NCI-H1694 (cell line): ENCODE data around the gene FKBP8.
A peak's percentile ranks its signal among the peaks of the same experiment; 100 is the strongest.

ENCODE experiments used
- DNase-seq: peaks from one replicate; lab custom pipeline; 2025; lab: John Stamatoyannopoulos, UW

The FKBP8 gene

DNA sequence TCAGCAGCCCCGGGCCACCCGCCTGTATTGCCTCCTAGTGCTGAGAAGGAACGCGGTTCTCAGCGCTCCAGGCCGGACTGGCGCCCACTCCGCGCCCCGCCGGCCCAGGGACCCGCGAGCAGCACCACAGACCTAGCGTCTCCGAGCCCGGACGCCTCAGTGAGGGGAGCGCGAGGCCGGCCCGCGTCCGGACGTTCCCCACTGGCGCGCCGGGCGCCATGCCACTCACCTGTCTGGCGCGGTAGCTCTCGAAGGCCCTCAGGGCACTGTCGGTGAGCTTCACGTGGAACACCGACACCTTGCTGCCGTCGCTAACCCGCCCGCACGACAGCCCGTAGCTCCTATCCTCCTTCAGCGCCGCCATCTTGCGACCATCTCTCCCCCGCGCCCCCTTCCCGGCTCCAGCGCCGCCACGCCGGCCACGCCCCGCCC, 21.7 kb downstream of the FKBP8 start, which contains the start of gene ELL:
ELL (minus strand) TSS at position 379 of the 432 bp plus-strand sequence; CDS start at position 364, 15 bp downstream.
- DNase-seq, result no peak

DNA sequence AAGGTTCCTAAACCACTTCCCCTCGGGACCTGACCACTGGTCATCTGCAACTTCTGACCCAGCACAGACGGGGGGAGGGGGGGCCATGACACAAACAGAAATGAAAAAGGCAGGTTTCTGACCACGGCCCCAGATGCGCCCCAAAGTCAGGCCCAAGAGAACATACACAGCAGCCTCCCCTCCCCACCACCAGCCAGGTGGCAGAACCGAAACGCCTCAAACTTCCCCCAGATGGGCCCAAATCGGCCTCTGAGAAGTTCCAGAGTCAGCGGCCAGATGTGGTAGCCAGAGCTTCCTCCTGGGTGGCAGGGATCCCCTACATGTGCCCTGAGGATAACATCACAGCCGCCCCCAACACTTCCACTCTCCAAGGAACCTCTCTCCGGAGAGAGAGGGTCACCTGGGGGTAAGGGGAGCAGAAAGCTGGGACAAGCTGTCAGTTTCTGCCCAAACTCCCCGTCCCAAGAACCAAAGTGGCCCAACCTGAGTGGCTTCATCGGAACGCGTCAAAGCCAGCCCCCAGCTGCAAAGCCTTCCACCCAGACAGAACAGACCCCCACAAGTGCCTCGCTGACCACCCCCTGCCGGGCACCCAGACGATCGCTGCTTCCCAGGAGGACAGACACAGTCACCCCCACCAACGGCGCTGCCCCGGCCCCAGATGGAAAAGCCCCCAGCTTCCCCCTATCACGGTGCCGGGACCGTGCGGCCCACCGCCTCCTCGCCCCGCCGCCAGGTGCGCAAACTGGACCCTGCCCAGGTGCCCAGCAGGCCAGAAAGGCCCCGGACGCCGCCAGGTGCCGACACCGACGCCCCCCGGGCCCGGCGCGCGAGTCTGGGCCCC, 22.3 kb downstream of the FKBP8 start:
- no peak for DNase-seq

DNA sequence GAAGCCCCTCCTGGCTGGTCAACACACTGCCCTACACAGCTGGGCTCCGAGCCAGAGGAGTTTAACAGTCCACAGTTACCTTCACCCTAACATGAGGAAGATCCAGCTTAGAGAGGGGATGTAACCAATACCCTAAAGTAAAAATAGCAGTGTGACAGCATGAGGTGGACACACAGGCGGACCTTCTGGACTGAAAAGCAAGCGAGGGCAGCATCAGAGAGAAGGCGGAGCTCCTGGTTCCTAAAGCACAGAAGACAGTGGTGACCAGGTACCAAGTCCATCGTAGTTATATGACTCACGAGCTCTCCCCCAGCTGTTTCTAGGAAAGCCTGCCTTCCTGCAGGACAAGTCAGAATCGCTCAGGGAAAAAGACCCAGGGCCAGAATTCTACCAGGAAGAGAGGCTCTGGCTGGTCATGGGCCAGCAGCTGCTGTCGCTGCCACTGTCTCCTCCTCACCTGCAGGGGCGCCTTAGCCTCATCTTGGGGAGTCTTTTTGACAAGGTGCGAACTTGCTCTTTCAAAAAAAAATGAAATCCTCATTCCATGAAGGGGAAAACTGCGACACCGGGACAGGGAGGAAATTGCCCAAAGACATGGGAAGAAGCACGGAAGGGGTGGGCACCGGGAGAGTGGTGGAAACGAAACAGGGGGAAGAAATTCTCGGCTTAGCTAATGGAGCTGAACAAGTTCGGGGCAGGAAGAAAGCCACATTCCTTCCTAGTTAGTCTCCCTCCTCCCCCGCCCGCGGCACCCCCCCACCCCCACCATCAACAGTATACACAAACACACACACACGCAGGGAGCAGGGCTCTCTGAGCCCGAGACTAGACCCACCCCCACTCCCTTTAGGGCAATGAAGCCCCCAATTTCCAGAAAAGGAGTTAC, 23.2 kb downstream of the FKBP8 start:
- peak; percentile 13 for DNase-seq

DNA sequence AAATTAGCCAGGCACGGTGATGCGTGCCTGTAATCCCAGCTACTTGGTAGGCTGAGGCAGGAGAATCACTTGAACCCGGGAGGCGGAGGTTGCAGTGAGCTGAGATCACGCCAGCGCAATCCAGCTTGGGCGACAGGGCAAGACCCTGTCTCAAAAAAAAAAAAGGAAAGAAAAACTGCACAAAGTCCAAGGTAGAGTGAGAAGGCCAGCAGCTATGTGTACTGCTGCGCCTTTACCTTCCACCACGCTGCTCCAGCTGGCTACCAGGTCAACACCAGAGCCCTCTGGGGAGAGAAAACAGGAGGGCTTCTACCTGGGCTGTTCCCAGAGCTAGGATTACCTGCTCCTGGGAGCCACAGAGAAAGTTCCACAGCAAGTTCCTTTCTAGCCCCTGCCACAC, 24.7 kb downstream of the FKBP8 start:
- DNase-seq, result no peak

DNA sequence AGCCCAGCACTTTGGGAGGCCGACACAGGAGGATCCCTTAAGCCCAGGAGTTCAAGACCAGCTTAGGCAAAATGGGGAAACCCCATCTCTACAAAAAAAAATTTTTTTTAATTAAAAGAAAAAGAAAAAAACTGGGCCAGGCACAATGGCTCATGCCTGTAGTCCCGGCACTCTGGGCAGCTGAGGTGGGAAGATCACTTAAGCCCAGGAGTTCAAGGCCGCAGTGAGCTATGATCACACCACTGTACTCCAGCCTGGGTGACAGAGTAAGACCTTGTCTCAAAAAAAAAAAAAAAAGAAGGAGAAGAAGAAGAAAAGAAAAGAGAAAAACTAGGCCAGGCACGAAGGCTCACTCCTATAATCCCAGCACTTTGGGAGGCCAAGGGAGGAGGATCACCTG, 25.8 kb downstream of the FKBP8 start:
- no peak for DNase-seq

DNA sequence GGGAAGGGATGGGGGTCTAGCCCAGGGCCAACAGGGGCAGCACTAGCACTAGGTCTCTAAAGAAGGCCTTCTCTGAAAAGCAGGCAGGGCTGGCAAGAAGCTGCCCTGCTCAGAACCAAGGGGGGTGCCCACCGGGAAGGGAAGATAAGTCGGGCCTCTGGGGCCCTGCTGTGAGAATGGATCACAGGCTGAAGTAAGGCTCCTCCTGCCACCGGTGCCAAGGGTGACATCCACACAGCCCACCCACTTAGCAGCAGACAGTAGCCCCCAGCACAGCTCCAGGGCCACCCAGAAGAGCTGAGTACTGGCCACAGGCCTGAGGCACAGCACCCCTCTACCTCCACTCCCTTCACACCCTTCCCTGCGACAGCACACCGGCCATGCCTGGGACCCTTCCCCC, 27.4 kb downstream of the FKBP8 start:
- DNase-seq, result no peak

DNA sequence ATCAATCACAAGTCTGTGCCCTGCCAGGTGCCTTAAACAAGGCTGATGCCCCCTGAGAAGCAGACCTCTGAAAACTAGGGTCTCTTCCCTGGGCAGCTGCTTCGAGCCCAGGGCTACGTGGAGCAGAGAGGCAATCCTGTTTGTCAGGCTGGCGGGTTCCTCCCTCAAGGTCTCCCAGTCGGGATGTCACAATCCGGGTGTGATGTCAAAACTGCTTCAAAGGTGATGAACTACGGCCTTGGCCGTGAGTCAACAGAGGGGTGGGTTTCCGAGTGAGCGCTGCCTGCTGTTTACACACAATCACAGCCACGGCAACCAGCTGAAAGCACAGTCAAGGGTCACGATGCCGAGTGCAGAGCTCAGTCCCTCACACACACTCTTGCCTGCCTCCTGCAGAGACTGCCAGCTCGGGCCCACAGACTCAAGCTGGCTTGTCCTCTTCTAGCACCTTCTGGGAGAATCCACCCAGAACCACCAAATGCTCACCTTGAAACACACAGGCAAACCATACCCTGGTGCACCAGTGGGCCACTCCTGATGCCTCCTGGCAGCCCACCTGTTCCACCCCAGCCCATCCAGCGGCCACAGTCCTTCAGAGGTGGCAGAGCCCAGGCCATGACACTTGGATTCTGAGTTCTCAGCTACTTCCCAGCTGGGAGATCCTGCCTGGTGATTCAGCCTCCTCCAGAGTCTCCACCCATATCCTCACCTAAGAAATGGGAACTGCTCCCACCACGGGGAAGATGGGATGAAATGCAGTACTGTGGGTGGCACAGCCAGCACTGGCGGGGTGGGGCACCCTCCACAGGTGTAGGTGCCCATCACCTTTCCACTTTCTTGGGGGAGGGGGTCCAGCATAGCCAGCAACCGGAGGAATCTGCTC, 28.3 kb downstream of the FKBP8 start:
- DNase-seq, result no peak

DNA sequence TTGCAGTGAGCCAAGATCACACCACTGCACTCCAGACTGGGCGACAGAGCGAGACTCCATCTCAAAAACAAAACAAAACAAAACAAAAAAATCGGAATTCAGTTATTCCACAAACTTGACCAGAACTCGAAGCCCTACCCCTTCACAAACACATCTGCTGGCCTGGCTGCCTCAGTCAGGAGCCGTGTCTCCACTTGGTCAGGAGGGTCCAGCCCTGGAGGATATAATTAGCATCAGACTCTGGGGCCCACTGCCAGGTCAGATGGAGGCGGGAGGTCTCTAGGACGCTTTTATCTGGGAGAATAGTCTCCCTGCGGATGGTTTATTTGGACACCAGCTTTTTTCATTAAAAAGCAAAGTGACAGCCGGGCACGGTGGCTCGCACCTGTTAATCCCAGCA, 29.5 kb downstream of the FKBP8 start:
- no peak for DNase-seq

DNA sequence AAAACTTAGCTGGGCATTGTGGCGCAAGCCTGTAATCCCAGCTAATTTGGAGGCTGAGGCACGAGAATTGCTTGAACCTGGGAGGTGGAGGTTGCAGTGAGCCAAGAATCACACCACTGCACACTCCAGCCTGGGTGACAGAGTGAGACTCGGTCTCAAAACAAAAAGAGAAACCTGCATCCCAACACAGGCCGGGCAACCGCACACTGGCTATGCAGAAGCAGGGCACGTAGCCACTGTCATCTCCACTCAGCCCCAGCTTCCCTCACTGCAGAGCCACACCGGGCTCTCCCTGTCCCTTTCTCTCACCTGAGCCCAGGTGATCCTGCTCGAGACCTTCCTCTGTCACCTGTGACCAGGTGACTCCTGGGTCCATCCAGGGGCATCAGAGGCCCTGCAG, 33.2 kb downstream of the FKBP8 start:
- DNase-seq, result no peak

DNA sequence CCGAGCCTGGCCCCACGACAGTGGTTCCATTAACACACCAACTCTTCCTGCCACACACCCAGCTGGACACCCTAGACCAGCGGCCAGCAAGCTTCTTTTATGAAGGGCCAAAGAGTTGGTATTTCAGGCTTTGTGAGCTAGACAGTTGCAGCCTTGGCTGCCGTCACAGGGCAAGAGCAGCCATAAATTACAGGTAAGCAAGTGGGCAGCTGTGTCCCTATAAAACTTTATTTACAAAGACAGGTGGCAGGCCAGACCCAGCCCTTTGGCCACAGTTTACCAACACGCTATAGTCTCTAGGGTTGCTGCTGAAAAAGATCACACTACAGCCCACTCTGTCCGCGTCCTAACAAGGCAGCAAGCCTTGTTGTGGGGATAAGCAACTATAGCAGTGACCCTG, 34.8 kb downstream of the FKBP8 start:
- no peak for DNase-seq

DNA sequence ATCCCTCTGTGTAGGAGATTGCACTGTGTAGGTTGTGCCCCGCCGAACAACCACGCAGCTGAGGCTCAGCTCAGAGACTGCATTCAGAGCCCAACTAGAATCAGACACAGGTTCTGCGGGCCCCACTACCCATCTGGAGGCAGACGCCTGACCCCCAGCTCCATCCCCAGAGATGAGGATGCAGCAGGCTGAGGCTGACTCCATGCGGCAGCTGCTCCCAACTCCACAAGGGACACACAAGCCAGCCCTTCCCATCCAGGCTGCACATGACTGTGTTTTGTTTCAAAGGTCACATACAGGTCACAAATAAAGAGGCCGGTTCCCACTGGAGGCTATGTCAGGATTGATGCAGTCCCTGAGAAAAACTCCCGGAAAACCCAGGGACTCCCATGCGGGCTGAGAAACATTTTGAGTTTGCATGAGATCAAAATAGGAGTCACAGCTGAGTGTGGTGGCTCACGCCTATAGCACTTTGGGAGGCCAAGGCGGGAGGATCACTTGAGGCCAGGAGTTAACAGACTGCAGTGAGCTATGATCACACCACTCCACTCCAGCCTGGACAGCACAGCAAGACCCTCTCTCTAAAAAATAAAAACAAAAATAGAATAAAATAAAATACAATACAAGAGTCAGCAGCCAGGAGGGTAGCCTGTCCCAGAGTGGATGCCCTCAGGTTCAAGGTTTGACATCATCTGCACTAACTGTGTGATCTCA, 35.5 kb downstream of the FKBP8 start:
- no peak for DNase-seq

DNA sequence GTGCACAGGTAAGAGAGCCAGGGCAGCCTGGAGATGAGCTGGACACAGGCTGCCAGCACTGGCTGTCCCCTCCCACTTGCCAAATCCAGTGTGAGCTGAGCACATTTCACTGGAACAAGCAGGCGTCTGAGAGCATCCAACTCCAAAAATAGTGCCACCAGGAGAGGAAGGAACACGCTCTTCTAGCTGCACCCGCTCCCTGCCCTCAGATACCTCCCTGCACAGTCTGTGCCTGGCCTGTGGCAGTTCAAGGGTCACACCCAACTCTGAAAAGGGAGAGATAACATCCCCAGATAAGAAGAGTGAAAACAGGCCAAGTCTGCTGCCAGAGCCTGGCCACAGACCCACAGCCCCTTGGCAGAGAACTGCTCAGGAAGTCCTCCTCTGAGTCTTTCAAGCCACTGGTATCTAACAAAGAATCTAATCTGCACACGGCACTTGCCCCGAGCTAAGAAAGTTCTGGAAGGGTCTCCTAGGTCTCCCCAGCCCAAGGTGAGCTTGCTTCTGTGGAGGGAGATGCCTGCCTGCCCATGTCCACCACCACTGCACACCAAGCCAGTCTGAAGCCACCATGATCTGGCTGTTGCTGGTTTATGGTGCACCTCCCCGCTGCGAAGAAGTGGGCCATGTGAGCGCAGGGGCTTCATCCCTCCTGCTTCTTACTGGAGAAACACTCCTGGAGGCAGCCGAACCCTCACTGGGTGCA, 36.2 kb downstream of the FKBP8 start:
- no peak for DNase-seq

DNA sequence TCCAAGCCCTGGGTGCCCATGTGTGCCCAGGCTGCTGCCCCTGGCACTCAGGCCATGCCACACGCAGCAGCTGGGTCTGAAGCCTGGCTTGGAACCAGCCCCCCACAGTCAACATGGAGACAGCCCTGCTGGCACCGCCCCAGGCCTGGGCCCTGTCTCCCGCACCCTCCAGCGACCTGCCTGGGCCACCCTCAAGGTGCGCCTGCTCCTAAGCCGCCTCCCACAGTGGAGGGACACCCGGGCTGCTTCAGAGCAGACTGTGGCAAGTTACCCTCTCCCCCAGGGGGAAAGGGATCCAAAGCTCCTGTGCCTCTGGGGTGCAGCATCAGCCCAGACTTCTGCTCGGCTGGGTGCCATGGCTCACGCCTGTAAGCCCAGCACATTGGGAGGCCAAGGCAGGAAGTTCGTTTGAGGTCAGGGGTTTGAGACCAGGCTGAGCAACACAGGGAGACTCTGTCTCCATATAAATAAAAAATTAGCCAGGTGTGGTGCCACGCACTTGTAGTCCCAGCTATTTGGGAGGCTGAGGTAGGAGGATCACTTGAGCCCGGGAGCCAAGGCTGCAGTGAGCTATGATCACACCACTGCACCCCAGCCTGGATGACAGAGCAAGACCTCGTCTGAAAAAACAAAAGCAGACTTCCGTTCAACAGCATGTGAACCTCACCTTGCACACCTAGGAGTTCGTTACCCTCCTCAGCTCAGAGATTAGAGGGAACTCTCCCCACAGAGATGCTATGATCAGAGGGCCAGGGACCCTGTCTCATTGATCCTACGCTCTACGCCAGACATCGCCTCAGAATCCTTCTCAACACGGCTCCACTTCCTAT, 37.1 kb downstream of the FKBP8 start:
- DNase-seq, result no peak

DNA sequence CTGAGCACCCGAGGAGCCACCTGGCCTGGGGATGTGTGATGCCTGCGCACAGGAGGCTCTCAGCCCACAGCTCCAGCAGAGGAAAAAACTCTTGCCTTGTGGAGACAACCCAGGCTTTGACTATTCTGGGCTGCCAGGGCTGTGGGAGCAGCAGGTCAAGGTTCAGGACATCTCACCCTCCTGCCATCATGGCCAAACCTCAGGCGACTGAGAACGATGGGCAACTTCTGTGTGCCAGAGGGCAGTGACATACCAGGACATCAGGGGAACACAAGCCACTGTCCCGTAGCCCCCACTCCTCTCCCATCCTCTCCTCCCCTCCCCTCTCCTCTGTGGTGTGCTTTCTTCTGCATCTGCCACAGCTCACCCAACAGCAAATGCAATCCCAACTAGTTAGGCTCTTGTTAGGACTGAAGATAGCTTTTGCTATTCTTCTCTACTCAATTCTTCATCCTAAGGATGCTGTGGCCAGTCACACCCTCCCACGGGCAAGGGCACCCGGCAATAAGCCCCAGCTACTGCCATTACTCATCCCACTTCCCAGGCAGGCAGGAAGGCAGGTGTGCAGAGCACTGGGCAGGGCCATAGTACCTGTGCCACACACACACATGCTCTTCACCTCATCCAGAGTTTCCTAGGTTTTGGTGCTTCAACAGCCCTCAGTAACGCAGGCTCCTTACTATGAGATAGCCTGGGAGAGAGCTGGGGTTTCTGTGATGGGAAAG, 38.3 kb downstream of the FKBP8 start:
- DNase-seq, result no peak

DNA sequence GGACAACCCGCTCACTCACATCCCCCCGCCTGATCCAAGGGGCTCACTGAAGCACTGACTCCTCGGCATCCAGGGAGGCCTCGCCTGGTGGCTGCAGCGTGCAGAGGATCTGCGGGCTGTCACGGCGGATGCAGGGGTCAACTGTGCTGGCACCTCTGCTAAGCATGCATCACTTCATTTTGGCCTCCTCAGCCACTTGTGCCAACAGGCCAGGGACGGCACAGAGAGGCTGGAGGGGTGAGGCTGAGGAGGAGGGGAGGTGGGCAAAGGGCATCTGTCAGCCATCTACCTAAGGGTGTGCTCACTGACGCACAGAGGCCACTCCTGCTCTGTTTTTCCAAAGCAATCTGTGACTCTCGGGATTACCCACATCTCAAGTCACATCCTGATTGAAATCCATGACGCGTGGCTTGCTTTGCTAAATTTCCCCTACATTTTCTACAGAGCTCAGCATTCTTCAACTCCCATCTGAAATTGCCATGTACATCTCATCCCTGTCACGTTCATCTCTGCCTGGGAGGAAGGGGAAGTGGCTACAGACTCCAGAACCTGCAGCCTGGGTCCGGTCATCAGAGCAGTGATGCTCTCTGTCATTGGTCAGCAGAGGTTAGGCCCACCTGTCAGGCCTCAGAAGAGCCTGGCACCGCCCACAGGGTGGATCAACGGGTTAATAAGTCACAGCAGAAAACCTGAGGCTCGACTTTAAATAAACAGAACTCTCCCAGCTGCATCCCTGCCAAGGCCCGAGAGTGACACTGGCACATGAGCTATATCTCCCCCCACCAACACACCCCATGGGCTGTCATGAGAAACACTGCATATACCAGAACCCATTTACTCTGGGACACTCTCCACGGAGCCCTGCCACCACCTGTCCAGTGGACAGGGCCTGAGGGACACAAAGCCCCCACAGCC, 39.1 kb downstream of the FKBP8 start:
- no peak for DNase-seq

DNA sequence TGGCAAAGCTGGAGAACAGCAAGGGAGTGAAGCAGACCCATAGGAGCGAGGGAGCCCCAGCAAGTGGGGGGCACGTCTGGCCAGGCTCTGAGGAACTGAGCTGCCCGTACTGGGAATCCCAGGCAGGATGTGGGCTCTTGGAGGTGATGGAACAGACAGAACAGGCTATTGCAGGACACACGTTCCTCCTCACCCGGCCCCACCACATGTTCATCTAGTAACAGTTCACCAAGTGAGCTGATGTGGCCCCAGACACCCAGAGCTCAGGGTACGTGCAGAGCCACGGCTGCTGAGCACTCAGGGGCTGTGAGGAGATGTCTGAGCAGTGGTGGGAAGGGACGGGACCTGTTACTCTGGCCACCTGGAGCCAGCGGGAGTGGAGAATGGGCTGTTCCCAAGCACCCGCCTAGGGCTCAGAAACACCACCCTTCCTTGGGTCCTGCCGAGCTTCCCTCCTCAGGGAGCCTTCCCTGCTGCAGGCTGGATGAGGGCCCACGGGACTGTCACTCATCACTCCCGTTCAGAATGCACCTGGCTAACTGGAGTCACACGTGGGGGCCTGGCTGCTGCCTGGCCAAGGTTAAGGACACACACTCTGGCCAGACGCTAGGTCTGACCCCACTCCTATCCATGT, 39.9 kb downstream of the FKBP8 start:
- DNase-seq, result no peak

DNA sequence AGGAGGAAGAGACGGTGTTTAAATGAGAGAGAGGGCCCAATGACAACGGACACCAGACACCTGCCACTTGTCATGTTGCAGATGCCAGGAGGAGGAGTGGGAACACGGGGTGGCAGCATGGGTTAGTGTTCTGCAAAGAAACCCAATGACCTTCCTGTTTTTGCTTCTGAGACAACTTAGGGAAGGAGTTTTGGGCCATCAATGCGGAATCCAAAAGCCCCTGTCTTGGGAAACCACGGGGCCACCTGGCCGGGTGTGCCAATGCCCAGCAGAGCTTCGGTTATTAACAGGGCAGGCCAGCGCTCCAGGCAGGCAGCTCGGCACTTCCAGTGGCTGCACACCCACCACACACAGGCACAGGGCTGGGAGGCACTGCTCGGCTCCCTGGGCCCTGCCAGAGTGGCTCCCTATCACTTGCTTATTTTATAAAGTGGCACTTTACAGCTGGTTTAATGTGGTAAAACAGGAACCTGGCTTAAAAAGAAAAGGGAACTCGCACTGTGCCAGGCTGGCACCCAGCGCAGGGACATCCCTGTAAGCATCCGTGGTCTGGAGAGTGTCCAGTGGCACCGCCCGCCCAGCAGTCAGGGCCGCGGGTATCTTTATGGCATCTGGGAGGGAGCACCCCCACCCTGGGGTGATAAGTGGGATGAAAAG, 40.6 kb downstream of the FKBP8 start:
- DNase-seq, result no peak
